ENCODE results near the gene AFAP1L2.

DNA sequence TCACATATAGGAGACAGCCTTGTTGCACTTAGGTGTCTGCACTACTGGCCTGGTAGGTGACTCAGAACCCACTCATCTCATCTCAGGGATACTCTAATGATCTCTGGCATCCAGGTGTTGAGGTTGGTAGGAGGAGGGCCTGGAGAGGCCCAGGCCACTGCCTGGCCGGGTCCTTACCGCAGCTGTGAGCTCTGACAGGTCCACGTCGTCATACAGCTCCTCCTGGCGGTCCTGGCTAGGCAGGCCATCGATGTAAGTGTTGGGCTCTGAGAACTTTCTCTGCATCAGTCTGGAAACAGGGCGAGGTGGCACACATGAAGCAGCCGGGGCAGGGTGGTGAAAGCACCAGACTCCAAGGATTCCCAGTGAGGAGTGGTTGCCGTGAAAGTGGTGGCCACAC lies 103.1 kb downstream of the AFAP1L2 start:
- TF ChIP-seq TBP (optimal IDR thresholded peaks at IDR 0.05; ENCODE audit: low read depth, low read length), result no peak
- TF ChIP-seq SP2 (IDR thresholded peaks at IDR 0.05; ENCODE audit: extremely low read depth, low read depth, low read length, poor library complexity, severe bottlenecking), result no peak
- TF ChIP-seq, protein P1, sequence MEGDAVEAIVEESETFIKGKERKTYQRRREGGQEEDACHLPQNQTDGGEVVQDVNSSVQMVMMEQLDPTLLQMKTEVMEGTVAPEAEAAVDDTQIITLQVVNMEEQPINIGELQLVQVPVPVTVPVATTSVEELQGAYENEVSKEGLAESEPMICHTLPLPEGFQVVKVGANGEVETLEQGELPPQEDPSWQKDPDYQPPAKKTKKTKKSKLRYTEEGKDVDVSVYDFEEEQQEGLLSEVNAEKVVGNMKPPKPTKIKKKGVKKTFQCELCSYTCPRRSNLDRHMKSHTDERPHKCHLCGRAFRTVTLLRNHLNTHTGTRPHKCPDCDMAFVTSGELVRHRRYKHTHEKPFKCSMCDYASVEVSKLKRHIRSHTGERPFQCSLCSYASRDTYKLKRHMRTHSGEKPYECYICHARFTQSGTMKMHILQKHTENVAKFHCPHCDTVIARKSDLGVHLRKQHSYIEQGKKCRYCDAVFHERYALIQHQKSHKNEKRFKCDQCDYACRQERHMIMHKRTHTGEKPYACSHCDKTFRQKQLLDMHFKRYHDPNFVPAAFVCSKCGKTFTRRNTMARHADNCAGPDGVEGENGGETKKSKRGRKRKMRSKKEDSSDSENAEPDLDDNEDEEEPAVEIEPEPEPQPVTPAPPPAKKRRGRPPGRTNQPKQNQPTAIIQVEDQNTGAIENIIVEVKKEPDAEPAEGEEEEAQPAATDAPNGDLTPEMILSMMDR (IDR thresholded peaks at IDR 0.05 in 2 of 3, conservative IDR thresholded peaks at IDR 0.05 in 1 of 3; ENCODE audit: insufficient read depth in 2 of 3, low read depth in 1 of 3, low read length in 3 of 3), result peak; percentile 25 to 45 (median 36); a peak in 5 of 6 replicates
- no peak for TF ChIP-seq CTBP1 (IDR thresholded peaks at IDR 0.05; ENCODE audit: borderline replicate concordance)
- no peak for TF ChIP-seq ZBTB33 (CRISPR knock-in tag; IDR thresholded peaks at IDR 0.05)
- no peak for TF ChIP-seq FOXM1 (IDR thresholded peaks at IDR 0.05; ENCODE audit: low read depth)
- no peak for TF ChIP-seq FOXM1 (CRISPR knock-in tag; IDR thresholded peaks at IDR 0.05; ENCODE audit: low read depth)
- TF ChIP-seq MAZ (CRISPR knock-in tag; conservative IDR thresholded peaks at IDR 0.05 in 1 of 2, IDR thresholded peaks at IDR 0.05 in 1 of 2), result no peak
- TF ChIP-seq HOMEZ (CRISPR knock-in tag; IDR thresholded peaks at IDR 0.05), result no peak
- no peak for TF ChIP-seq POLR2AphosphoS5 (IDR thresholded peaks at IDR 0.05; ENCODE audit: control insufficient read depth, insufficient read depth, low read depth, low read length)
- TF ChIP-seq HMGXB4 (CRISPR knock-in tag; IDR thresholded peaks at IDR 0.05), result no peak

Measured in K562 (cell line).